Suppressor macrophage treated with lipopolysaccharide for 1 hour (primary cell): Measurements from ENCODE around the gene UBE3C.
"Not testable (repeated sequence)": the region's sequence is repeated elsewhere in the genome, so short reads cannot be mapped to it uniquely, and the experiment has no call there.

ENCODE experiments used
- DNase-seq, 3 donors: peaks; one replicate each; pipeline ENCODE4 v3.0.0-alpha.2; 2020 to 2022

UBE3C gene

GRCh38 chr7:157274094-157274634, 135.4 kb downstream of the UBE3C start:
- peak; percentile 31 to 52 (median 44) for DNase-seq

- DNase-seq = peak; percentile 77 to 78 (median 78)
These were observed 136.3 kb downstream of the UBE3C start for GRCh38 chr7:157274991-157275427.

- no peak for DNase-seq
These were observed 137.4 kb downstream of the UBE3C start for GRCh38 chr7:157276091-157276561.

- peak; percentile 47 to 72 (median 50) for DNase-seq
These were observed 138.2 kb downstream of the UBE3C start for GRCh38 chr7:157276731-157277562.

GRCh38 chr7:157277568-157277967, 138.8 kb downstream of the UBE3C start:
- DNase-seq = not testable (repeated sequence)

- no peak for DNase-seq
These were observed 139.6 kb downstream of the UBE3C start for GRCh38 chr7:157278167-157278790.

- peak; percentile 61 to 78 (median 67) for DNase-seq
These were observed 140.3 kb downstream of the UBE3C start for GRCh38 chr7:157278791-157279724.

GRCh38 chr7:157279741-157280215, 141.1 kb downstream of the UBE3C start:
- DNase-seq = no peak

- no peak for DNase-seq
These were observed 141.6 kb downstream of the UBE3C start for GRCh38 chr7:157280216-157280841.

- DNase-seq = no peak
These were observed 142.7 kb downstream of the UBE3C start for GRCh38 chr7:157281221-157281998.

- DNase-seq = no peak
These were observed 143.5 kb downstream of the UBE3C start for GRCh38 chr7:157282141-157282801.

GRCh38 chr7:157284229-157285014, 145.7 kb downstream of the UBE3C start:
- DNase-seq = no peak

GRCh38 chr7:157291404-157292080, 152.8 kb downstream of the UBE3C start:
- no peak for DNase-seq

GRCh38 chr7:157292258-157292657, 153.5 kb downstream of the UBE3C start:
- DNase-seq = no peak

GRCh38 chr7:157292770-157293412, 154.2 kb downstream of the UBE3C start:
- no peak for DNase-seq

- no peak for DNase-seq
These were observed 154.7 kb downstream of the UBE3C start for GRCh38 chr7:157293413-157293788.

- no peak for DNase-seq
These were observed 156.0 kb downstream of the UBE3C start for GRCh38 chr7:157294773-157295172.

- no peak for DNase-seq
These were observed 156.6 kb downstream of the UBE3C start for GRCh38 chr7:157295338-157295737.

- peak; percentile 54 to 67 (median 57) for DNase-seq
These were observed 158.5 kb downstream of the UBE3C start for GRCh38 chr7:157297185-157297584.
